ENCODE results near the gene PPP3CA. TPM values are rescaled to one million over a fixed set of nuclear protein-coding genes. Genes with fewer than 3 reads are reported as not detected.
"Not testable (repeated sequence)": the region's sequence is repeated elsewhere in the genome, so short reads cannot be mapped to it uniquely, and the experiment has no call there.

PPP3CA gene
- total RNA-seq, 1 experiment from 2014 or later, result 9.1 TPM

DNA sequence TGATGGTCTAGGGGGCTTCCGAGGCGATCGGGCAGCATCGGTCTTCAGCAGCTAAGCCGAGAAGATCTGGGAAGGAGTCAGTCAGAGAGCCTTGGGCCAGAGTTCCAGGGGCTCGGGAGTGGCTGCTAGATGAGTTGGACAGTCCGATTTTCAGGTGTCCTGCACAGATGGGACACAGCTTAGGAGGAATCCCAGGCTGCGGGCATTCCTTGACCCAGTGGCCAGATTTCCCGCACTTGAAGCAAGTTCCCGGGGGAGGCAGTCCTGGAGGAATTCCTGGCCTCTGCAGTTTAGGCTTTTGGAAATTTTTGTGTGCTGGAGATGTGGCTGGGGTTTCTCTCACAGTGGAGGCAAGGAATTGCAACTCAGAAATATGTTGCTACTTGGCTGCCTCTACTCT, 352.3 kb downstream of the PPP3CA start:
- not testable (repeated sequence) for H3K27ac ChIP-seq (ENCODE audit: low read length); H3K4me1 ChIP-seq (ENCODE audit: low read length); H3K4me3 ChIP-seq (ENCODE audit: low read length); H3K9me3 ChIP-seq (ENCODE audit: low read length); H3K27me3 ChIP-seq (ENCODE audit: low read length); H3K36me3 ChIP-seq (ENCODE audit: insufficient read depth, low read length); H3K9me2 ChIP-seq (replicated peaks; ENCODE audit: insufficient read depth, low read length); H3K79me2 ChIP-seq (ENCODE audit: low read length); H4K20me1 ChIP-seq (ENCODE audit: insufficient read depth, low read depth, low read length); H3K9ac ChIP-seq (ENCODE audit: low read length); DNase-seq; H2AFZ ChIP-seq (ENCODE audit: low read length); H3K4me2 ChIP-seq (ENCODE audit: low read depth, low read length, poor library complexity, severe bottlenecking)

DNA sequence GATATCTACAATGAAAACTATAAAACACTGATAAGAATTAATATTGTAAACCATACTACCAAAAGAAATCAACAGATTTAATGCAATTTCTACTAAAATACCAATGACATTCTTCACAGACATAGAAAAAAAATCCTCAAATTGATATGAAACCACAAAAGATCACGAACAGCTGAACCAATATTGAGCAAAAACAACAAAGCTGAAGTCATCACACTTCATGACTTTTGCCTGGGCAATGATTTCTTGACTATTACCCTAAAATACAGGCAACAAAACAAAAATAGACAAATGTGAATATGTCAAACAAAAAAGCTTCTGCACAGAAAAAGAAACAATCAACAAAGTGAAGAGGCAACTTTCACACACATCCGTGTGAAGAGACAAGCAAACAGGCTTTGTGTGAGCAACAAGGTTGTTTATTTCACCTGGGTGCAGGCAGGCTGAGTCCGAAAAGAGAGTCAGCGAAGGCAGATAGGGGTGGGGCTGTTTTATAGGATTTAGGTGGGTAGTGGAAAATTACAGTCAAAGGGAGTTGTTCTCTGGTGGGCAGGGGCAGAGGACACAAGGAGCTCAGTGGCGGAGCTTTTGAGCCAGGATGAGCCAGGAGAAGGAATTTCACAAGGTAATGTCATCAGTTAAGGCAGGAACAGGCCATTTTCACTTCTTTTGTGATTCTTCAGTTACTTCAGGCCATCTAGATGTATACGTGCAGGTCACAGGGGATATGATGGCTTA, 355.8 kb downstream of the PPP3CA start:
- not testable (repeated sequence) for H3K9ac ChIP-seq (ENCODE audit: low read length); H3K27ac ChIP-seq (ENCODE audit: low read length); H4K20me1 ChIP-seq (ENCODE audit: insufficient read depth, low read depth, low read length); H3K4me1 ChIP-seq (ENCODE audit: low read length); H3K4me2 ChIP-seq (ENCODE audit: low read depth, low read length, poor library complexity, severe bottlenecking); DNase-seq; H3K9me3 ChIP-seq (ENCODE audit: low read length); H2AFZ ChIP-seq (ENCODE audit: low read length); H3K36me3 ChIP-seq (ENCODE audit: insufficient read depth, low read length); H3K4me3 ChIP-seq (ENCODE audit: low read length); H3K9me2 ChIP-seq (replicated peaks; ENCODE audit: insufficient read depth, low read length); H3K27me3 ChIP-seq (ENCODE audit: low read length); H3K79me2 ChIP-seq (ENCODE audit: low read length)

DNA sequence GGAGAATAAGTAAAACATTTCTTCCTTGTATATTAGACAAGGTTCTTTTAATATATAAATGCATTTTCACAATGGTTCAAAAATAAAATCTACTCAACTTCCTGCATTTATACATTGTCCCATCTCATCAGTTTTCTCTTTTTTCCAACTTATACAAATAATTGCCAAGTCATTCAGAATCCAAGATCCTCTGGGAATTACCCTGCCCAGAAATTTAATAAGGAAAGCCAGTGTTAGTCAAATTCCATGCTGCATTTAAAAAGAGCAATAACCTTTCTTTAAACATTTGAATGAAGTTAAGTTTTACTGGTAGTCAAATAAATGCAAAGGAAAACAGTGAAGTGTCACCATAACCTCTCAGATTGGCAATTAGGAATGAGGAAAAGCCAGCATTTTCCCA, 357.9 kb downstream of the PPP3CA start:
- Histone ChIP-seq H2AFZ (ENCODE audit: low read length) (no peak overlapping the region), H3K9ac (ENCODE audit: low read length) (no peak overlapping the region), H3K36me3 (ENCODE audit: insufficient read depth, low read length) (no peaks in the 10 kb centered on the region), H3K9me3 (ENCODE audit: low read length) (no peaks in the 10 kb centered on the region), H3K4me1 (ENCODE audit: low read length) (no peaks in the 10 kb centered on the region), H3K4me3 (ENCODE audit: low read length) (no peak overlapping the region), H3K9me2 (replicated peaks; ENCODE audit: insufficient read depth, low read length) (no peaks in the 10 kb centered on the region), H3K27ac (ENCODE audit: low read length) (no peak overlapping the region), H4K20me1 (ENCODE audit: insufficient read depth, low read depth, low read length) (no peaks in the 10 kb centered on the region), H3K4me2 (ENCODE audit: low read depth, low read length, poor library complexity, severe bottlenecking) (no peak overlapping the region), H3K27me3 (ENCODE audit: low read length) (no peaks in the 10 kb centered on the region), H3K79me2 (ENCODE audit: low read length) (no peaks in the 10 kb centered on the region)
- no peak for DNase-seq

DNA sequence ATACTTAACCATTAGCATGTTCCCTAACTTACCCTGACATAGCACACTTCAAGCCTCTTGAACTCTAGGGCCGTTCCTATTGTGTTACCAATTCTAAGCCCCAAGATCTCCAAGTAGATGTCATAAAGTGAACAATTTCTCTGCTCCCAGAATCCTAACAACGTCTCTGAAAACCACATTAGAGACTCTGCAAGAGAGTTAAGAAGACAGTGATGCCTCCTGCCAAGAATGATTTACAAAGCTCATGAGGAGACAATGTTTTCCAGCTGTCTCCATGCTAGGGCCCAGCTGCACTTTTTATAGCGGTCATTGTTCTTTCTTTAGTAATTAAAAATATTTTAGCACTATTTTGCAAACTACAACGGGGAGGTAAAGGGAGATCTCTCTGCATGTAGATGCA, 358.4 kb downstream of the PPP3CA start:
- H3K36me3 ChIP-seq (ENCODE audit: insufficient read depth, low read length), result no peaks in the 10 kb centered on the region
- no peak for DNase-seq
- H3K9me2 ChIP-seq (replicated peaks; ENCODE audit: insufficient read depth, low read length), result no peaks in the 10 kb centered on the region
- no peak overlapping the region for H2AFZ ChIP-seq (ENCODE audit: low read length)
- no peak overlapping the region for H3K9ac ChIP-seq (ENCODE audit: low read length)
- H3K4me2 ChIP-seq (ENCODE audit: low read depth, low read length, poor library complexity, severe bottlenecking), result no peak overlapping the region
- no peaks in the 10 kb centered on the region for H4K20me1 ChIP-seq (ENCODE audit: insufficient read depth, low read depth, low read length)
- no peaks in the 10 kb centered on the region for H3K79me2 ChIP-seq (ENCODE audit: low read length)
- H3K4me3 ChIP-seq (ENCODE audit: low read length), result no peak overlapping the region
- no peaks in the 10 kb centered on the region for H3K9me3 ChIP-seq (ENCODE audit: low read length)
- no peaks in the 10 kb centered on the region for H3K27me3 ChIP-seq (ENCODE audit: low read length)
- no peaks in the 10 kb centered on the region for H3K4me1 ChIP-seq (ENCODE audit: low read length)
- no peak overlapping the region for H3K27ac ChIP-seq (ENCODE audit: low read length)

DNA sequence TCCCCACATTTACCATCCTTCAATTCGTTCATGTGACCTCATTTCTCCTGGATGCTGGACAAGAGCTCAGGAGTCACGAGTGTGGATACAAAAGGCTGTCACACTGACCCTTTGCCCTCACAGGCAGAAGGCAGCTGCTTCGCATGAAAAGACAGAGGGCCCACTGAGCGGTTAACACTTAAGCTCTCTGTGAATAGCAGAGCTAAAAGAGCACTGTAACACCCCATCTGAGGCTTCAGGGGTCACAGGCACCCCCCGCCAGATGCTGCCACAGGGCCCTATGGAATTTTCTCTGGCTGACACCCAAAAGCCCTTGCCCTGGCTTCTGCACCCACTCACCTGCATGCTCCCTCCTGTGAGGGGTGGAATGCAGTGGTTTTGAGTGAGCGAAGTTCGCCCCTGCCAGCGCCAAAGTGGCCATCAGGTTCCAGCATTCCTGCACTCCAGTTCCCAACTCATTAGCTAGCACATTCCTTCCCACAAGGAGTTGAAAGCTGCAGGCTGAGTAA, 360.9 kb downstream of the PPP3CA start:
- Histone ChIP-seq H3K9me2 (replicated peaks; ENCODE audit: insufficient read depth, low read length) (no peaks in the 10 kb centered on the region), H3K4me1 (ENCODE audit: low read length) (no peaks in the 10 kb centered on the region), H3K36me3 (ENCODE audit: insufficient read depth, low read length) (no peaks in the 10 kb centered on the region), H2AFZ (ENCODE audit: low read length) (no peak overlapping the region), H3K9me3 (ENCODE audit: low read length) (no peaks in the 10 kb centered on the region), H3K4me2 (ENCODE audit: low read depth, low read length, poor library complexity, severe bottlenecking) (no peak overlapping the region), H3K79me2 (ENCODE audit: low read length) (no peaks in the 10 kb centered on the region), H3K9ac (ENCODE audit: low read length) (no peak overlapping the region), H3K27me3 (ENCODE audit: low read length) (no peaks in the 10 kb centered on the region), H3K4me3 (ENCODE audit: low read length) (no peak overlapping the region), H3K27ac (ENCODE audit: low read length) (no peak overlapping the region), H4K20me1 (ENCODE audit: insufficient read depth, low read depth, low read length) (no peaks in the 10 kb centered on the region)
- DNase-seq, result no peak

DNA sequence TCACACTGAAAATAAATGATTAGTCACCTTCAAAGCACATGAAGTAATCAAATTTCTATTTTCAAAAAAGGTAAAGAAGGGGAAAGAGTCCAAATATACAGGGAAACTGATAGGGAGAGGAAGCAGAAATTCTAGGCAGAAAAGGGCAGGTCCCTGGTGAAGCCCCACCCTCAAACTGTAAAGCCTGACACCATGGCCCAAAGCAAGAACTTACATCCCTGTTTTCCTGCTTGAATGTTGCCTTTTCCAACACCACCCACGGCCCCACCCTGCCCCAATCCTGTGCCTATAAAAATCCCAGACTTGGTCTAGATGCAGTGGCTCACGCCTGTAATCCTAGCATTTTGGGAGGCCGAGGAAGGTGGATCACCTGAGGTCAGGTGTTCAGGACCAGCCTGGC, 361.8 kb downstream of the PPP3CA start:
- Histone ChIP-seq H3K27ac (ENCODE audit: low read length) (no peak overlapping the region), H2AFZ (ENCODE audit: low read length) (no peak overlapping the region), H3K27me3 (ENCODE audit: low read length) (no peaks in the 10 kb centered on the region), H3K4me1 (ENCODE audit: low read length) (no peaks in the 10 kb centered on the region), H4K20me1 (ENCODE audit: insufficient read depth, low read depth, low read length) (no peaks in the 10 kb centered on the region), H3K4me3 (ENCODE audit: low read length) (no peak overlapping the region), H3K9ac (ENCODE audit: low read length) (no peak overlapping the region), H3K4me2 (ENCODE audit: low read depth, low read length, poor library complexity, severe bottlenecking) (no peak overlapping the region), H3K36me3 (ENCODE audit: insufficient read depth, low read length) (no peaks in the 10 kb centered on the region), H3K9me3 (ENCODE audit: low read length) (no peaks in the 10 kb centered on the region), H3K79me2 (ENCODE audit: low read length) (no peaks in the 10 kb centered on the region), H3K9me2 (replicated peaks; ENCODE audit: insufficient read depth, low read length) (no peaks in the 10 kb centered on the region)
- no peak for DNase-seq

DNA sequence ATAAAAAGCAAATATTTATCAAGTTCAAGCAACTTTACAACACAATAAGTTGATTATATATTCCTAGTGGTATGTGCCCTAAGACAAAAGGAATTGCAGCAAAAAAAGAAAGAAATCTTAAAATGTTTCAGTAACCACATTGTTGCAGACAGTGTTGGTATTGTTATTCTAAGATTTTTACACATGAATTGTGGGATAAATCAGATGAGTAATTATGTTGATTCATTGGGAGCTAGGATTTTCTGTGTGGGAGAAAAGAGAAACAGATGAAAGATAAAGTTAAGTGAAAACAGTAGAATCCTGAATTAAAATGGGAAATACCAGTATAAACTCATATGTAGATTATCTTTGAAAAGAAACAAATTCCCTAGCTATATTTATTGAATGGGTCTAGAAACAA, 362.4 kb downstream of the PPP3CA start:
- H3K9me3 ChIP-seq (ENCODE audit: low read length), result no peaks in the 10 kb centered on the region
- no peak overlapping the region for H3K9ac ChIP-seq (ENCODE audit: low read length)
- no peak overlapping the region for H3K4me2 ChIP-seq (ENCODE audit: low read depth, low read length, poor library complexity, severe bottlenecking)
- no peaks in the 10 kb centered on the region for H3K4me1 ChIP-seq (ENCODE audit: low read length)
- H3K36me3 ChIP-seq (ENCODE audit: insufficient read depth, low read length), result no peaks in the 10 kb centered on the region
- no peaks in the 10 kb centered on the region for H3K27me3 ChIP-seq (ENCODE audit: low read length)
- no peaks in the 10 kb centered on the region for H4K20me1 ChIP-seq (ENCODE audit: insufficient read depth, low read depth, low read length)
- no peak overlapping the region for H3K4me3 ChIP-seq (ENCODE audit: low read length)
- H3K27ac ChIP-seq (ENCODE audit: low read length), result no peak overlapping the region
- no peaks in the 10 kb centered on the region for H3K79me2 ChIP-seq (ENCODE audit: low read length)
- no peak for DNase-seq
- H3K9me2 ChIP-seq (replicated peaks; ENCODE audit: insufficient read depth, low read length), result no peaks in the 10 kb centered on the region
- H2AFZ ChIP-seq (ENCODE audit: low read length), result no peak overlapping the region

DNA sequence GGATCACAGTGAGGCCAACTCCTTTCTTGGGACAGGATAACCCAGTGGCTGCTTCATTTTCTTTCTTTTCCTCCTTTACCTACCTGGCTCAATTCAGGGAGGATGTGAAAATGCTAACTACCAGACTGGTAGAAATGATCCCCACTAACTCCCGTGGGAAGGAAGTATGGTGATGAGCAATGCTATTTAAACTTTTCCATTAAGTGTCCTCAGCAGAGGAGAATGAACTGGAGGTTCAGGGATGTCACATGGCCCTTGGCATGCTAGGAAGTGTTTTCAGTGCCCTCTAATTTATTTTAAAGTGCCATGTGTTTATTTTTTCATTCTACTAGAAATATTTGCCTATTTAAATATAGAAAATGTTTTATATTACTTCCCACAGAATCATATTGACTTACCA, 363.9 kb downstream of the PPP3CA start:
- H3K9me3 ChIP-seq (ENCODE audit: low read length), result no peaks in the 10 kb centered on the region
- H3K4me2 ChIP-seq (ENCODE audit: low read depth, low read length, poor library complexity, severe bottlenecking), result no peak overlapping the region
- no peaks in the 10 kb centered on the region for H3K27me3 ChIP-seq (ENCODE audit: low read length)
- H3K27ac ChIP-seq (ENCODE audit: low read length), result no peak overlapping the region
- no peak overlapping the region for H3K4me3 ChIP-seq (ENCODE audit: low read length)
- DNase-seq, result no peak
- no peaks in the 10 kb centered on the region for H3K36me3 ChIP-seq (ENCODE audit: insufficient read depth, low read length)
- H4K20me1 ChIP-seq (ENCODE audit: insufficient read depth, low read depth, low read length), result no peaks in the 10 kb centered on the region
- H2AFZ ChIP-seq (ENCODE audit: low read length), result no peak overlapping the region
- H3K79me2 ChIP-seq (ENCODE audit: low read length), result no peaks in the 10 kb centered on the region
- H3K9ac ChIP-seq (ENCODE audit: low read length), result no peak overlapping the region
- H3K9me2 ChIP-seq (replicated peaks; ENCODE audit: insufficient read depth, low read length), result no peaks in the 10 kb centered on the region
- no peaks in the 10 kb centered on the region for H3K4me1 ChIP-seq (ENCODE audit: low read length)

Measured in Karpas-422 (cell line).